ENCODE results near the gene PRPS2.
A peak's percentile ranks its signal among the peaks of the same experiment; 100 is the strongest.

PRPS2 gene

GRCh38 chrX:12817528-12817927 lies 26.3 kb downstream of the PRPS2 start:
- no peak for DNase-seq

DNA sequence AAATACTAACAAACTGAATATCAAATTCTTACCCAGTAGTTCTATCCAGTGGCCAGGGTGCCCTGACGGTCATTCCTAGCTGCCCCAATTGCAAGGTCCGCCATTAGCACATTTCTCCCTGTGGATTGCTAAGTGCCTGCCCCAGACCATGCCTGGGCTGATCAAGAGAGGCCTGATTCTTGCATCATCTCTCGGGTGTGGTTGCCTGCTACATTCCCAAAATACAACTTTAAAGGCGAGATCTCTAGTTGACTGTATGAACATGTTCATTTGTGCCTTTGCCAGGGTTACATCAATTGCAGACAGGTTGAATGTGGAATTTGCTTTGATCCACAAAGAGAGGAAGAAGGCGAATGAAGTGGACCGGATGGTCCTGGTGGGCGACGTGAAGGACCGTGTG lies 28.0 kb downstream of the PRPS2 start:
- no peak for DNase-seq

DNA sequence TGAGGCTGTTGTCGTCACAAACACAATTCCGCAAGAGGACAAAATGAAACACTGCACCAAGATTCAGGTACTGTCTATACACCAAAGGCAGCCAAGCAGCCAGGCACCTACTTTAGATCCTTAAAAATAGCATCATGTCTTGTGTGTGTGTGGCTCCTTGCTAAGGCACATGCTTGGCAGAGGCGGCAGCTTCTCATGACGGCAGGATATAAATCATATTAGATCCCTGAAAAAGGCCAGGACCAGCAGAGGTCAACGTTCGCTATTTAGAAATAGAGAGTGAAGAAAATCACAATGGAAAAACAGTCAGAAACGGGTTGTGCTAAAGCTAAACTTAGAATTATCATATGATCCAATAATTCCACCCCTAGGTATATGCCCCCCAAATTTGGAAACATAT lies 29.5 kb downstream of the PRPS2 start:
- no peak for DNase-seq

GRCh38 chrX:12824944-12825343 lies 33.7 kb downstream of the PRPS2 start:
- no peak for DNase-seq

DNA sequence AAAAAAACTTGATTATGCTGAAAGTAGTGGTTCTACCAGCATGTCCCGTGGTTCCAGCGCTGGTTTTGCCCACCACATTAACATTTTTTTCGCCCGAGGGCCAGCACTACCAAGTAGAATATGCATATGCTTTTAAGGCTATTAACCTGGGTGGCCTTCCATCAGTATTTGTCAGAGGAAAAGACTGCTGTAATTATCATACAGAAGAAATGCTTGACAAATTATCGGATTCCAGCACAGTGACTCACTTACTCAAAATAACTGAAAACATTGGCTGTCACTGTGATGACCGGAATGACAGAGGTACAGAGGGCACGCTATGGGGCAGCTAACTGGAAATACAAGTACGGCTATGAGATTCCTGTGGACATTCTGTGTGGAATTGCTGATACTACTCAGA lies 34.6 kb downstream of the PRPS2 start:
- no peak for DNase-seq

GRCh38 chrX:12843061-12843667 lies 52.0 kb downstream of the PRPS2 start:
- no peak for DNase-seq

DNA sequence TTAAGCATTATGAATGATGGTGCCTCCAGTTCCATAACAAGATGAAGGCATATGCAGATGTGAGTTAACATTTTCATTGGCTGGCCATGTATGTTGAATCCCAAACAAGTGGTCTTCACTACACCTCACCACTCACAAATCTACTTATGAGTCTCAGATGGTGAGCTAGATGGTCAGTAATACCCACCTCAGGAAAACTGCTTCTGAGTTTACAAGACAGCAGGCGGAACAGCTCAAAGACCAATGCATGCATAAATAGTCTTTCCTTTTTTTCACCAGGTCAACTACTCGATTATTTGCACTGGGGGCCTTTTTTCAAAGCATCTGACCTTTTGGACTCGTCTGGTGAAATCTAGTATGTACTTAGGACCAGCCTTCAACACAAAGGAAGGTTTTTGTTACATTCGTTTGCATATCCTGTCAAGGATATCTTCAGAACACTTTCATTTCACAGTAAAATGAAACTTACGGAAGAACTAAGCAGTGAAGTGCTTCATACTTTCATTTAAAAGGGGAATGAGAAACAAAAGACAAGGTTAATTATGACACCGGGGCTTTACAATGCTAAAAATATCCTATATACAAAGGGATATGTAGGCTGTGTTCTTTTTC lies 52.6 kb downstream of the PRPS2 start:
- DNase-seq: no peak

DNA sequence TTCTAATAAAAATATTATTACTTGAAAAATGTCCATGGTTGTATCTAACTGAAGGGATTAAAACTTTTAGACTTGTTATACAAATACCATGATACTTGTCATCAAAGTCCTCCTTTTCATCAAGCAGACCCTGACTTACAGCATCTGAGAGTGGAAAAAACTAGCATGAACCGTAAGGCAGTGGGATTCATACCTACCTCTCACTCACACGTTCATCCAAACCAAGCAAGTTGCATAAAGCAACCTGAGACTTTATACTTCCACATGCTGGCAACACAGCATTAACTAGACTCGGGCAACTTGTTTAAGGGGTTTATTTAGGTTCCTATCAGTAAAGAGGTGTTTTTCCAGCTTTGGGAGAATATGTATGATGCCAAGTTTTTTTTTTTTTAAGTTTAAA lies 53.1 kb downstream of the PRPS2 start:
- DNase-seq: no peak

DNA sequence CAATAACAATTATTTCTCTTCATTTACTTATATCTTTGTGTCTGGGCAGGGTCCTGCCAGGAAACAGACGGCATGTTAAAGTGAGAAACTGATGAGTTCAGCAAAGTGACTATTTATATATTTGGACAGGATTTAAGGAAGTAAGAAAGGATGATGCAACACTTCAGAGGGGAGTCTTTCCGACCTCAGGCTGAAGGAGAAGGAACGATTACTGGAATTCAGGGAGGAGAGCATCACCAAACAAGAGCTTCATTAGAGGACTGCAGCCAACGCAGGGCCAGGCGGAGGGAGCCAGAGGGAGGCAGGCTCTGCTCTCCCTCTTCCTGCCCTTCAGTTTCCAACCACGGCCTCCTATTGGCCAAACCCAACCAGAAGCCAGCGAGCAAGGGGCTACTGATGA lies 74.1 kb downstream of the PRPS2 start:
- DNase-seq: no peak

GRCh38 chrX:12866451-12867377 lies 75.5 kb downstream of the PRPS2 start, which contains the start of gene TLR7:
TSS of gene TLR7 (plus strand) at chrX:12867072. CDS start at chrX:12867579, 507 bp downstream.
- peak in 1 of 2 donors; percentile 28 for DNase-seq

DNA sequence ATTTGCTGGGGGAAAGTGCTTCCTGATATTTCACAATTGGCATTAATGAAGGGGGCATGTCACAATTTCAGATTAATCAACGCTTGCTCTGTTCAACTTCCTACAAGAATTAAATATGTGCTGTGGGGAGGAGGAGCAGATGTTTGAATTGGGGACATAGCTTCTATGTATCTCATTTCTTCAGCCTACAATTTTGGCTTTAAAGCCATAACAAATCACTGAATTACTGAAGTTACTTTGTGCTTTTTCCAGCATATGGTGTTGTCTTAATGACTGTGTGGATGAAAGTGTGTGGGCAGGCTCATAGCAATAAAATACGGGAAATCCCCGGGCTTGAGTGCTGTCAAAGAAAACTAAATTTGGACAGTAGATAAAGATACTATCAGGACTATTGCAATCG lies 76.5 kb downstream of the PRPS2 start:
- DNase-seq: no peak

GRCh38 chrX:12868747-12869146 lies 77.5 kb downstream of the PRPS2 start:
- DNase-seq: no peak

- DNase-seq: no peak
These were observed 80.0 kb downstream of the PRPS2 start for GRCh38 chrX:12871257-12871656.

DNA sequence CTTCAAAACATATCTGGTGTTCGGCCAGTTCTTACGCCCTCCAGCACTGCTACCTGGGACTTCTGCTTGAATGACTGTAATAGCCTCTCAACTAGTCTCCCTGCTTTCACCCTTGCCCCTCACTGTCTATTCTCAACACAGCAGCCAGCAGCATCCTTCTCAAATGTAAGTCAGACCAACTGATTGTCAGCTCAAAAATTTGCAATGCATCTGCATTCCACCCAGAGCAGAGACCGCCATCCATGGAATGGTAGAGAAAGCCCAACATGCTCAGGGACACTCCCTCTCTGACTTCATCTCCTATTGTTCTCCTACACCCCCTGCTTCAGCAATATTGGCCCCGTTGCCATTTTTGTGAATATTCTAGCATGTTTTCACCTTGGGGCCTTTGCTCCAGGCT lies 81.5 kb downstream of the PRPS2 start:
- no peak for DNase-seq

Data from CD4-positive, alpha-beta T cell treated with Interleukin-4 for 1 hour (primary cell).